NCI-H2196 treated with DMSO at 0.1 percent for 48 hours (cell line): Measurements from ENCODE around the gene SYTL3.
"Not testable (repeated sequence)": the region's sequence is repeated elsewhere in the genome, so short reads cannot be mapped to it uniquely, and the experiment has no call there.

ENCODE experiments used
- DNase-seq: peaks from one replicate; lab custom pipeline; 2025; ENCODE audit not compliant: unreplicated experiment; lab: John Stamatoyannopoulos, UW

SYTL3 gene

GRCh38 chr6:158621694-158622544, 27.9 kb upstream of the SYTL3 start:
- no peak for DNase-seq

- no peak for DNase-seq
Observed at GRCh38 chr6:158622545-158623190, 27.2 kb upstream of the SYTL3 start.

GRCh38 chr6:158624684-158625682, 24.9 kb upstream of the SYTL3 start:
- no peak for DNase-seq

GRCh38 chr6:158625881-158626305, 24.0 kb upstream of the SYTL3 start:
- no peak for DNase-seq

GRCh38 chr6:158626360-158627167, 23.3 kb upstream of the SYTL3 start:
- DNase-seq, result no peak

GRCh38 chr6:158627168-158627939, 22.5 kb upstream of the SYTL3 start:
- no peak for DNase-seq

GRCh38 chr6:158627940-158628211, 22.0 kb upstream of the SYTL3 start:
- no peak for DNase-seq

- no peak for DNase-seq
Observed at GRCh38 chr6:158628542-158628941, 21.3 kb upstream of the SYTL3 start.

GRCh38 chr6:158629367-158630221, 20.3 kb upstream of the SYTL3 start:
- no peak for DNase-seq

GRCh38 chr6:158630938-158631616, 18.8 kb upstream of the SYTL3 start:
- DNase-seq, result no peak

- DNase-seq, result no peak
Observed at GRCh38 chr6:158631678-158632537, 17.9 kb upstream of the SYTL3 start.

- not testable (repeated sequence) for DNase-seq
Observed at GRCh38 chr6:158632538-158633119, 17.2 kb upstream of the SYTL3 start.

- no peak for DNase-seq
Observed at GRCh38 chr6:158633127-158633526, 16.7 kb upstream of the SYTL3 start.

GRCh38 chr6:158634695-158635426, 15.0 kb upstream of the SYTL3 start:
- no peak for DNase-seq

GRCh38 chr6:158635427-158636073, 14.3 kb upstream of the SYTL3 start:
- no peak for DNase-seq

- no peak for DNase-seq
Observed at GRCh38 chr6:158636778-158637177, 13.1 kb upstream of the SYTL3 start.
